ENCODE results near the gene ZG16.

Gene ZG16

GRCh38 chr16:29807426-29808218 is 29.6 kb downstream of the ZG16 start:
- peak; percentile 71 for TF ChIP-seq CTCF (IDR thresholded peaks at IDR 0.05; ENCODE audit: borderline replicate concordance, control extremely low read depth, extremely low read depth, insufficient read depth, missing control alignments)
- DNase-seq (ENCODE audit: low spot score): peak; percentile 83
- in situ Hi-C loops (cut with MboI; ENCODE audit: low sequenced_read_pairs, unreplicated experiment): no loop called here

GRCh38 chr16:29808219-29808900 is 30.3 kb downstream of the ZG16 start:
- in situ Hi-C loops (cut with MboI; ENCODE audit: low sequenced_read_pairs, unreplicated experiment): no loop called here
- no peak for TF ChIP-seq CTCF (IDR thresholded peaks at IDR 0.05; ENCODE audit: borderline replicate concordance, control extremely low read depth, extremely low read depth, insufficient read depth, missing control alignments)
- DNase-seq (ENCODE audit: low spot score): no peak

GRCh38 chr16:29809031-29809747 is 31.1 kb downstream of the ZG16 start:
- in situ Hi-C loops (cut with MboI; ENCODE audit: low sequenced_read_pairs, unreplicated experiment): no loop called here
- TF ChIP-seq CTCF (IDR thresholded peaks at IDR 0.05; ENCODE audit: borderline replicate concordance, control extremely low read depth, extremely low read depth, insufficient read depth, missing control alignments): no peak
- no peak for DNase-seq (ENCODE audit: low spot score)

GRCh38 chr16:29809850-29810698 is 32.0 kb downstream of the ZG16 start:
- TF ChIP-seq CTCF (IDR thresholded peaks at IDR 0.05; ENCODE audit: borderline replicate concordance, control extremely low read depth, extremely low read depth, insufficient read depth, missing control alignments): no peak
- no peak for DNase-seq (ENCODE audit: low spot score)
- in situ Hi-C loops (cut with MboI; ENCODE audit: low sequenced_read_pairs, unreplicated experiment): no loop called here

GRCh38 chr16:29810699-29811169 is 32.7 kb downstream of the ZG16 start:
- no peak for DNase-seq (ENCODE audit: low spot score)
- in situ Hi-C loops (cut with MboI; ENCODE audit: low sequenced_read_pairs, unreplicated experiment): no loop called here
- TF ChIP-seq CTCF (IDR thresholded peaks at IDR 0.05; ENCODE audit: borderline replicate concordance, control extremely low read depth, extremely low read depth, insufficient read depth, missing control alignments): no peak
